ENCODE data around the gene KLHL30. TPM values are rescaled to one million over a fixed set of nuclear protein-coding genes. Genes with fewer than 3 reads are reported as not detected.
"Not testable (repeated sequence)": the region's sequence is repeated elsewhere in the genome, so short reads cannot be mapped to it uniquely, and the experiment has no call there.

Gene KLHL30
- total RNA-seq, 4 donors from 2014 or later = 0.13 to 0.64 (median 0.34) TPM

GRCh38 chr2:238114331-238114841 lies 24.1 kb upstream of the KLHL30 start:
- no peak for DNase-seq (ENCODE audit: low spot score in 2 of 2)
- TF ChIP-seq POLR2A (IDR thresholded peaks at IDR 0.05) (no peak), CTCF (IDR thresholded peaks at IDR 0.05) (no peak)
- H3K4me3 ChIP-seq (ENCODE audit: low read depth, poor library complexity, severe bottlenecking) = no peak overlapping the region
- intact Hi-C loops (cut with DNase I; ENCODE audit: low total_unique reads) = no loop called here
- 74 to 86% methylated on average over 16 of the region's 16 CpGs for WGBS, 2 donors

- 87 to 88% methylated on average over 31 to 32 of the region's 32 CpGs for WGBS, 2 donors
- DNase-seq (ENCODE audit: low spot score in 2 of 2) = no peak
- TF ChIP-seq CTCF (IDR thresholded peaks at IDR 0.05) (no peak), POLR2A (IDR thresholded peaks at IDR 0.05) (no peak)
- no peak overlapping the region for H3K4me3 ChIP-seq (ENCODE audit: low read depth, poor library complexity, severe bottlenecking)
- intact Hi-C loops (cut with DNase I; ENCODE audit: low total_unique reads) = no loop called here
These were observed 23.4 kb upstream of the KLHL30 start for GRCh38 chr2:238114851-238115660.

- DNase-seq (ENCODE audit: low spot score in 2 of 2); H3K4me3 ChIP-seq (ENCODE audit: low read depth, poor library complexity, severe bottlenecking); intact Hi-C loops (cut with DNase I; ENCODE audit: low total_unique reads): not testable (repeated sequence)
- 93 to 97% methylated on average over 12 of the region's 12 CpGs for WGBS, 2 donors
These were observed 22.8 kb upstream of the KLHL30 start for GRCh38 chr2:238115709-238116108.

- TF ChIP-seq CTCF (IDR thresholded peaks at IDR 0.05) = no peak
- TF ChIP-seq POLR2A (IDR thresholded peaks at IDR 0.05) = no peak
- H3K4me3 ChIP-seq (ENCODE audit: low read depth, poor library complexity, severe bottlenecking) = no peak overlapping the region
- DNase-seq (ENCODE audit: low spot score in 2 of 2) = no peak
- intact Hi-C loops (cut with DNase I; ENCODE audit: low total_unique reads) = no loop called here
- WGBS, 2 donors = 82 to 88% methylated on average over 9 to 19 of the region's 21 CpGs
These were observed 21.9 kb upstream of the KLHL30 start for GRCh38 chr2:238116298-238117198.

GRCh38 chr2:238117199-238118154 lies 21.0 kb upstream of the KLHL30 start:
- TF ChIP-seq POLR2A (IDR thresholded peaks at IDR 0.05) (no peak), CTCF (IDR thresholded peaks at IDR 0.05) (no peak)
- intact Hi-C loops (cut with DNase I; ENCODE audit: low total_unique reads) = no loop called here
- WGBS, 2 donors = 59 to 79% methylated on average over 11 of the region's 11 CpGs
- no peak for DNase-seq (ENCODE audit: low spot score in 2 of 2)
- H3K4me3 ChIP-seq (ENCODE audit: low read depth, poor library complexity, severe bottlenecking) = no peak overlapping the region
